ENCODE data around the gene ACSF3.

DNA sequence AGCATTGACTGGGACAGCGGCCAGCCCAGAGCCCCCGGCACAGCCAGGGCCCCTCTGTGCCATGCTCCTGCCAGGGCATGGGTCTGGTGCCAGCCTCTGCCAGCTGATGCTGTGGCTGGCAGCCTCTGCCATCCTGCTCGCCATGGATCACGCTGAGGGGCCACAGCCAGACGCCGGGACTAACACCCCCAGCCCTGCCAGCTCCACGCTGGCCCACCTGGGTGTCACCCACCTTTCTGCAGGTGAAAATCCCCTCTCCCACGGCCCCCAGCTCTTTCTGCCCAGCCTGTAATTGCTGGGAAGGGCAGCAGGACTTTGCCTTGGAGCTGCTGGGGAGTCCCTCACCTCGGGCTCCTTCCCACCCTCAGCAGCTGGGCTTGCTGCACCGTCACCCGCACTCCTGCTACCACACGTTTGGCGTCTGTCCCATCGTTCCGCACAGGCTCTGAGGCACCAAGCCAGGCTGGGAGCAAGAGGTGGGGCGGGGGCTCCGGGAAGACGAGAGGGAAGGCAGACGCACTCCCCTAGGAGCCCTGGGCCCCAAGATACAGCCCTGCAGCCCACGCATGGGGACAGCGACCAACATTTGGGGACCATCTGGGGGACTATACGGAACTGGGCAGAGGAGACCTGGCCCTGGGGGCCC lies 42.0 kb upstream of the ACSF3 start:
- TF ChIP-seq, protein P1, sequence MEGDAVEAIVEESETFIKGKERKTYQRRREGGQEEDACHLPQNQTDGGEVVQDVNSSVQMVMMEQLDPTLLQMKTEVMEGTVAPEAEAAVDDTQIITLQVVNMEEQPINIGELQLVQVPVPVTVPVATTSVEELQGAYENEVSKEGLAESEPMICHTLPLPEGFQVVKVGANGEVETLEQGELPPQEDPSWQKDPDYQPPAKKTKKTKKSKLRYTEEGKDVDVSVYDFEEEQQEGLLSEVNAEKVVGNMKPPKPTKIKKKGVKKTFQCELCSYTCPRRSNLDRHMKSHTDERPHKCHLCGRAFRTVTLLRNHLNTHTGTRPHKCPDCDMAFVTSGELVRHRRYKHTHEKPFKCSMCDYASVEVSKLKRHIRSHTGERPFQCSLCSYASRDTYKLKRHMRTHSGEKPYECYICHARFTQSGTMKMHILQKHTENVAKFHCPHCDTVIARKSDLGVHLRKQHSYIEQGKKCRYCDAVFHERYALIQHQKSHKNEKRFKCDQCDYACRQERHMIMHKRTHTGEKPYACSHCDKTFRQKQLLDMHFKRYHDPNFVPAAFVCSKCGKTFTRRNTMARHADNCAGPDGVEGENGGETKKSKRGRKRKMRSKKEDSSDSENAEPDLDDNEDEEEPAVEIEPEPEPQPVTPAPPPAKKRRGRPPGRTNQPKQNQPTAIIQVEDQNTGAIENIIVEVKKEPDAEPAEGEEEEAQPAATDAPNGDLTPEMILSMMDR (conservative IDR thresholded peaks at IDR 0.05) = no peak
- TF ChIP-seq EZH2 (IDR thresholded peaks at IDR 0.05; ENCODE audit: low read depth) = no peak

Data from PC-9 (cell line).